GM12891 (cell line): Measurements from ENCODE around the gene SAMHD1.

Source experiments
- POLR2A ChIP-seq: IDR thresholded peaks from 2 replicates; pipeline ENCODE4 v1.6.1; 2011; ENCODE audit warnings: low read depth, low read length, control low read depth
- POLR2AphosphoS5 ChIP-seq: IDR thresholded peaks from 2 replicates; pipeline ENCODE4 v1.6.1; 2011; ENCODE audit warnings: low read depth, low read length, control low read depth

- no peak for TF ChIP-seq POLR2A
- TF ChIP-seq POLR2AphosphoS5 = no peak
Measured at GRCh38 chr20:36875702-36876472, 75.6 kb downstream of the SAMHD1 start, which contains the start of gene TLDC2.
